Activated CD8-positive, alpha-beta memory T cell treated with anti-CD3 and anti-CD28 coated beads for 4 hours (primary cell): ENCODE results near the gene OR2K2.
"Not testable (repeated sequence)": the region's sequence is repeated elsewhere in the genome, so short reads cannot be mapped to it uniquely, and the experiment has no call there.

Source experiments
- DNase-seq, 2 donors: peaks; one replicate each; pipeline ENCODE4 v3.0.0-alpha.2; 2020; ENCODE audit warnings: low read depth in 2 of 2

OR2K2 gene

GRCh38 chr9:111330124-111330523 lies at the start of gene OR2K2:
OR2K2 (minus strand) TSS chr9:111330224; CDS start chr9:111328433, 1,791 bp downstream.
- DNase-seq, result no peak

DNA sequence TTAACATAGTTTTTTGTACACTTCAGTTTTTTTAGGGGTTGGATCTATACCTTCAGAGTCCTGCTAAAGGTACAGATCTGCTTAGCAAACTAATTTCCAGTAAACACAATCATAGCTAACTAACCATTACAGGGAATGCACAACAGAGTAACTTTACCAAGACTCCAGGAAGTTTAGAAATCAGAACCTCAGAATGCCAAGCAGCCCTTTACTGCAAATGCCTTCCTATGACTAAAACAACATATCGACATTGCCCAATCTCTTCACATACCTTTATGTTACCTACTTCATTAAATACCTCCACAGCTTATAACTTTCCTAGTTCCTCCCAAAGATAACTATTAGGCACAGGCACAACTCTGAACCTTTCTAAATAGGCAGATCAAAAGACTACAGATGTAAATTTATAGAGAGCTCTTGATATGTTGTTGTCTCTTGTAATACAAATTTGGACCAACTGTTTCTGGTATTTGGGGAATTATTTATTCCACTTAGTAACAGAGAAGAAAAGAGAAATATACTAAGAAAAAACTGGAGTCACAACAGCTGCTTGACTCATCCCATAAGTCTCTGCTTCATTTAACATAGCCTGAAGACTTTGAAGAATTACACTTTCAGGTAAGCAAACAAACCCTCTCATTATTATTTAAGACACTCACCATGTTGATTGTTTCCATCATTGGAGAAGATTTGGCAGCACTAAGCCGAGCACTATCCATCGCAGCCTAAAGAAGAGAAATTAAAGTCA lies 46.0 kb upstream of the OR2K2 start:
- no peak for DNase-seq

- DNase-seq, result no peak
Observed at GRCh38 chr9:111375062-111375461, 45.0 kb upstream of the OR2K2 start.

DNA sequence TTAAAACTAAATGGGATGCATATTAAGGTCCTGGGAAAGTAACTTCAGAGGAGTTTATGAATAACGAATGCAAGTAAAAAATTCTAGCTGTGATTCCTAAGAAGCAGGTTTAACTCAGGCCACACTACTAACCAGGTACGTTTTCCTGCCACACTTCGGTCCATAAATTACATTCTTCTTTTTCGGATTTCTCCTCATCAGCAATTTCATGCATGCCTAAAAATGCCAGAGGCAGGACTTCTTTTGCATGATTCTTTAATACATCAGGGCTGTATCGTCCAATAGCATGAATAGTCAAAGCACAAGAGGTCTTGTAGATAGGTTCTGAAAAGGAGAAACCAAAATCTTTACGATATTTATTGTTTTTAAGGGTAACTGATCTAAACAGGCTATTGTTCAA lies 42.3 kb upstream of the OR2K2 start:
- DNase-seq, result no peak

- no peak for DNase-seq
Observed at GRCh38 chr9:111366978-111367377, 37.0 kb upstream of the OR2K2 start.

GRCh38 chr9:111362526-111362925 lies 32.5 kb upstream of the OR2K2 start:
- DNase-seq, result no peak

GRCh38 chr9:111360881-111361280 lies 30.9 kb upstream of the OR2K2 start:
- no peak for DNase-seq

DNA sequence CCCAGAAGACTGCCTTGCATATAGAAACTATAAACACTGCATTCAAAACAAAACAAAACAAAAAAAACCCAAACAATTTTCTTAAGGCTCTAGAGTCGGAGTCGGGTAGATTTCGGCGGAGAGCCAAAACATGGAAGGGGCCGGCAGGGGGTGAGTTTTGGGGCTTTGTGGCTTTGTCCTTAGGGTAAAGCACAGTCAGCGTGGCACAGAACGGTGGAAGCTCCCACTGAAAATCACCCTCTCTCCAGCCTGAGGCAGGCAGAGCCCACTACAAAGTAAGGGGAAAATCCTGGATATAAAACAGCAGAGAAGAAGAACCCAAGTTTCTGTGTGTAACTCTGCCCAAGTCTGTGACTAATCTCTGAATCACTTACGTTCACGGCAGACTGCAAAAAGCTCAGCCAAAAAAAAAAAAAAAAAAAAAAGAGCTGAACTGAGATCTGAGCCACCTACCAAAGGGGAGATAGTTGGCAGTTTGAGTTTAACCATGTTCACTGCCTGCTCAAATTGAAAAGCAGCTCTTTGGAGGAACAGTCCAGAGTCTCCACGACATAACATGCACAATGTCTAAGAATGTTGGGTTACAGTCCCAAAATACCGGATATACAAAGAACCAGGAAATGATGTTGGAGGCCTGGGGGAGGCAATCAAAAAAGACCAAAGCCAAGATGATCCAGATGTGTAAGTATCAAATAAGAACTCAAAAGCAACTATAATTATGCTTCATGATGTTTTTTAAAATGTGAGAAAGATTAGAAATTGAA lies 26.6 kb upstream of the OR2K2 start:
- DNase-seq, result no peak

- no peak for DNase-seq
Observed at GRCh38 chr9:111352545-111352944, 22.5 kb upstream of the OR2K2 start.

- no peak for DNase-seq
Observed at GRCh38 chr9:111350556-111350955, 20.5 kb upstream of the OR2K2 start.

DNA sequence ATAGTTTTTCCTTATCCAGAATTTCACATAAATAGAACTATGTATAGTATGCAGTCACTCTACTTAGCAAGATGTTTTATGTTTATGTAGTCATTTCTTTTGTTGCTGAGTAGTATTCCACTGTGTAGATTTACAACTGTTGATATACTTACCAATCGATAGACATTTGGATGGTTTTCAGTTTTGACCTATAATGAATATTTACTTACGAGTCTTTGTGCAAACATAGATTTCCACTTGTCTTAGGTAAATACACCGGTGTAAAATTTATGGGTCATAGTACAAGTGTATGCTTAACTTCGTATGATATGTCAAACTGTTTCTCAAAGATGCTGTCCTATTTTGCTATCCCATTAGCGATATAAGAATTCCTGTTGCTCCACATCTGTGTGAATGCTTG lies 19.7 kb upstream of the OR2K2 start:
- DNase-seq, result no peak

DNA sequence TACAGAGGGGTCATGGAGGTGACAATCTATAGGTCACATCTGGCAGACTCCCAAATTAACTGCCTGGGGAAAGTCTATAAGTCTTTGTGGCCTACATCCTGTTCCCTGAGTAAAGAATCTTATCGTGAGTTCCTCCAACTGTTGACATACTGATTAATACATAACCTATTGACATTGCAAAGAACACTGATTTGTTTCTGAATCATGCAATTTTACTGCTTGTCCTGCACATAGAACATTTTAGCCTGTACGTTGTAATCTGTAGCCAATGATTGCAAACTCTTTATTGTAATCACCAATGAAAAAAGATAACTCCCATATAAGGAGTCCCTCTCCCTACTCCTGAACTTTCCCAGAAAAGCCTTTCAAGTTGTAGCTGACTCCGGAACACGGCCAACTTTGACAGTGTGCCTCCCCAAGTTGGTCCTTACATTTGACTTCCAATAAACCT lies 18.8 kb upstream of the OR2K2 start:
- no peak for DNase-seq

- not testable (repeated sequence) for DNase-seq
Observed at GRCh38 chr9:111334318-111334863, 4.4 kb upstream of the OR2K2 start.

GRCh38 chr9:111320631-111321030 lies 9.4 kb downstream of the OR2K2 start:
- DNase-seq, result no peak

DNA sequence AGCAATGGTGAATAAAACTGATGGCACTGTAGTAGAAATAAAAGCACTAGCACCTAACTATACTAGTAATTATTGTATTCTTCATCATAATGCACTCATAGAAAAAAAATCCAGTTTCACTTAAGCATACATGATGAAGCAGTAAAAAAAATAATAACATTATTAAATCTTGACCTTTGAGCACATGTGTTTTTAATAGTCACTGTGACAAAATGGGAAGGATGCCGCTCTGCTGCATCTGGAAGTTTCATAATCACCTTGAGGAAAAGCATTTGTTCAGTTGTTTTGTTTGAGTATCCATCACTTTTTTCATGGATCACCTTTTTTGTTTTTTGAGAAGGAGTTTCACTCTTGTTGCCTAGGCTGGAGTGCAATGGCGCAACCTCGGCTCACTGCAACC lies 13.2 kb downstream of the OR2K2 start:
- no peak for DNase-seq

GRCh38 chr9:111305914-111306313 lies 24.1 kb downstream of the OR2K2 start:
- no peak for DNase-seq

DNA sequence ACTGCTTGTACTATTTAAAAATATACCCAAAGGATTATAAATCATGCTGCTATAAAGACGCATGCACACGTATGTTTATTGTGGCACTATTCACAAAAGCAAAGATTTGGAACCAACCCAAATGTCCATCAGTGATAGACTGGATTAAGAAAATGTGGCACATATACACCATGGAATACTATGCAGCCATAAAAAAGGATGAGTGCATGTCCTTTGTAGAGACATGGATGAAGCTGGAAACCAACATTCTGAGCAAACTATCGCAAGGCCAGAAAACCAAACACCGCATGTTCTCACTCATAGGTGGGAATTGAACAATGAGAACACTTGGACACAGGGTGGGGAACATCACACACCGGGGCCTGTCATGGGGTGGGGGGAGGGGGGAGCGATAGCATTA lies 26.0 kb downstream of the OR2K2 start:
- DNase-seq, result not testable (repeated sequence)

DNA sequence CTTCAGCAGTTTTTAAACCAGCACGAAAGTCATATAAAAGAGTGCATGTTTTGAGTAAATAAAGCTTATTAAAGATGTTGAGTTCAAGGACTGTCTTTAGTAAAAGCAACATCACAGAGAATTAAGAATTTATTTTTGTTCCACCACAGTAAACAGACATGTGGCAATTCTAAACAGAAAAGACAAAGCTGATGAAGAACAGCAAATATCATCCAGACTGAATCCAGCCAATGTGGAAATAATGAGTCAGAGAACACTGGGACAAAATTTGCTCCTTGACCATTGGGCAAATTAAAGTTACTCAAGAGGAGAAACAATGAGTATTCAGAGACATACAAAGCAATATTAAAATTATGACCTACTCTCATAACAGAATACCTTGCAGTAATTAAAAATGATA lies 28.8 kb downstream of the OR2K2 start:
- DNase-seq, result no peak

DNA sequence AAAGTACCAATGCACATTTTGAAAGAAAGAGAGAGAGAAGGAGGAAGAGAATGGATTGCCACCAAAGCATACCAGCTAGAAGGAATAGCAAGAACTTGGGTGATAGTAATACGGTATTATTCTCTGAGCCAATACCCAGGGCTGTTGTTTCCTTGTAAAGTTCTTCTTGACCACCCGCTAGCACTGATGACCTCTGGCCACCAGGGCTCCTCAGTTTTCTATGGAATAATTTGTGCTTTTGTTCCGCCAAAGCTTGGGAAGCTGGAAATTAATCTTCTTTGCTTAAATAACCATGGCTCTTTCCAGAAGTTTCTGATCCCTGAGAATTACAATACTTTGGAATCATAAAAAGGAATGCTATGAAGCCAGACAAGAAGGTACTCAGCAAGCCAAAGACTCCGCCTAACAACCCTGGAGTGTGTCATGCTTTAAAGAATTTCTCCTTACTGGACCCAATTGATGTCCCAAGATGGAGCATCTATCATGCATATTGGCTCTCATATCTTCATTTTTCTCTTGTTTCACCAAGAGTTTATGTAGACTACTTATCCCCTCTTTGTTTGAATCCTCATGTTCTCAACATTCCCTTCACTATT lies 29.8 kb downstream of the OR2K2 start:
- no peak for DNase-seq

DNA sequence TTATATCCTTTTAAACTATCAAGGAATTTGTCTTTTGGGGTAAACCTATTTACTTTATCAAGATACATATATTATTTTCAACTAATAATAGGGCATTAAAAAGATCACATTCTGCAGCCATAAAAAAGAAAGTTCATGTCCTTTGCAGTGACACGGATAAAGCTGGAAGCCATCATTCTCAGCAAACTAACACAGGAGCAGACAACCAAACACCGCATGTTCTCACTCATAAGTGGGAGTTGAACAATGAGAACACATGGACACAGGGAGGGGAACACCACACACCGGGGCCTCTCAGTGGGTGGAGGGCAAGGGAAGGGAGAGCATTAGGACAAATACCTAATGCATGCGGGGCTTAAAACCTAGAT lies 30.4 kb downstream of the OR2K2 start:
- not testable (repeated sequence) for DNase-seq

DNA sequence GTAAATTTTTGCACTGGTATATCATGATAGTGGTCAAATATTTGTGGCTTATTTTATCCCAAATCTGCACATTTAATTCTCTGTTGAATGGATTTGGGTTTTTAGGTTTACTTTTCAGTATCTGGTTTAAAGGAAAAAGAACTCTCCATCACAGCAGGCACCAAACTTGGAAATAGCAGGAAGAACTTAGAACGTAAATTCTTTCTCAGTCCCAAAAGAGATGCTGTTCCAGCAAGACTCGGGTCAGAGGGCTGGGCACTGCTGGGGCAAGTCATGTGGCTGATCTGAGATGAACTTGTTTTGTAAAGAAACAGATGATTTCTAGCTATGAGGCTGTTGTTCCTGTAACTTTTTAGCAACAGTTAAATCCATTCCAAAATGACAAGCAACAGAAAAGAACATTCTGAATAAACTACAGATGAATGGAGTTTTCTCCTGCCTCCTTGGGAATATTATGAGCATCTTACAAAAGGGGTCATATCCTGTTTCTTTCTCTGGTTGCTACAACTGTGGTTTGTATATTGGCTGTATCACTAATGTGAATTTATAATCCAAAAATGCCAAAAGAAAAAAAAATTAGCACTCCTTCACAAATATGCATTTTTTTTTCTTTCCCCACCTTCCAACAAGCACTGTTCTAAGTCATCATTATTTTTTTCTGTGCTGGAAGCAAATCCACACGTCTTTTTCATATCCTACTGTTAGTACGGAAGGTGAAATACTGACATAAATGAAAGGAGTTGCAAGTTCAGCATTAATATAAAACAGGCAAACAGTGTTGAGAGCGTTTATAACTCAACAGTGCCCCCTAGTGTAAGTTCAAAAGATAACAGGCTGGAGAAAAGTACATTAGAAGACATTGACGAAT lies 31.1 kb downstream of the OR2K2 start:
- no peak for DNase-seq

DNA sequence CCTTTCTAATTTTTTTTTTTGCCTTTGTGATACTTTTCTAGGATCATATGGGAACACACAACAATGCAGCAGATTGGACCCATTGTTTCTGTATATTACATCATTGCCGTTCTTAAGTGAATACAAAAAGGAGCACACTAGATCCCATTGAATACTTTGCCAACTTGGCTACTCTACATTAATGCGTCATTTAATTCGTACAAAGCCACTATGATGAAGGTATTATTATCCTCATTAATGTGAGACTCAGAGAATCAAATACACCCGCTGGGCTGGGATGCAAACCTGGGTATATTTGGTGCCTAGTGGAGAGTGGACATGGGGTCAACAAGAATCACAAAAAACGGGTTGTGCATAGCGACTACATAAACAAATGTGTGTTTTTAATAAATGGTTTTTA lies 31.9 kb downstream of the OR2K2 start:
- DNase-seq, result no peak
